ENCODE data around the gene SRD5A1. TPM values are rescaled to one million over a fixed set of nuclear protein-coding genes. Genes with fewer than 3 reads are reported as not detected.
A peak's percentile ranks its signal among the peaks of the same experiment; 100 is the strongest.

The SRD5A1 gene
- total RNA-seq, 1 experiment from 2014 or later: 19.5 TPM

- no peak for DNase-seq
- H3K36me3 ChIP-seq (ENCODE audit: insufficient read depth, low read length): peaks cover 12% of the 10 kb centered on the region; the same call in 1 of the 2 replicates
- H3K9me3 ChIP-seq (ENCODE audit: low read length): no peaks in the 10 kb centered on the region
- no peak overlapping the region for H3K4me3 ChIP-seq (ENCODE audit: low read length)
- no peak overlapping the region for H3K27ac ChIP-seq (ENCODE audit: low read length)
- H3K9me2 ChIP-seq (replicated peaks; ENCODE audit: insufficient read depth, low read length): no peaks in the 10 kb centered on the region
- H3K4me2 ChIP-seq (ENCODE audit: low read depth, low read length, poor library complexity, severe bottlenecking): peak overlapping the region; percentile 91
- H3K4me1 ChIP-seq (ENCODE audit: low read length): peaks cover 80% of the 10 kb centered on the region
- H3K79me2 ChIP-seq (ENCODE audit: low read length): peaks cover 90% of the 10 kb centered on the region
- H3K27me3 ChIP-seq (ENCODE audit: low read length): no peaks in the 10 kb centered on the region
- H3K9ac ChIP-seq (ENCODE audit: low read length): peak overlapping the region; percentile 16; the same call in 1 of the 2 replicates
- H2AFZ ChIP-seq (ENCODE audit: low read length): no peak overlapping the region
- peaks cover 55% of the 10 kb centered on the region for H4K20me1 ChIP-seq (ENCODE audit: insufficient read depth, low read depth, low read length)
These were observed 85.0 kb downstream of the SRD5A1 start for GRCh38 chr5:6718161-6718681.

GRCh38 chr5:6718718-6719117, 85.5 kb downstream of the SRD5A1 start:
- Histone ChIP-seq H3K9me3 (ENCODE audit: low read length) (no peaks in the 10 kb centered on the region), H3K36me3 (ENCODE audit: insufficient read depth, low read length) (peaks cover 12% of the 10 kb centered on the region; the same call in 1 of the 2 replicates), H3K79me2 (ENCODE audit: low read length) (peaks cover 95% of the 10 kb centered on the region), H3K9me2 (replicated peaks; ENCODE audit: insufficient read depth, low read length) (no peaks in the 10 kb centered on the region), H3K27ac (ENCODE audit: low read length) (no peak overlapping the region), H2AFZ (ENCODE audit: low read length) (no peak overlapping the region), H4K20me1 (ENCODE audit: insufficient read depth, low read depth, low read length) (peaks cover 55% of the 10 kb centered on the region), H3K4me2 (ENCODE audit: low read depth, low read length, poor library complexity, severe bottlenecking) (no peak overlapping the region), H3K9ac (ENCODE audit: low read length) (peak overlapping the region; percentile 16; the same call in 1 of the 2 replicates), H3K4me1 (ENCODE audit: low read length) (peaks cover 80% of the 10 kb centered on the region), H3K27me3 (ENCODE audit: low read length) (no peaks in the 10 kb centered on the region), H3K4me3 (ENCODE audit: low read length) (no peak overlapping the region)
- no peak for DNase-seq

- peaks cover 12% of the 10 kb centered on the region; the same call in 1 of the 2 replicates for H3K36me3 ChIP-seq (ENCODE audit: insufficient read depth, low read length)
These were observed 86.2 kb downstream of the SRD5A1 start for GRCh38 chr5:6719417-6719816.

GRCh38 chr5:6719896-6720560, 86.8 kb downstream of the SRD5A1 start:
- Histone ChIP-seq H3K9ac (ENCODE audit: low read length) (no peak overlapping the region), H3K9me3 (ENCODE audit: low read length) (no peaks in the 10 kb centered on the region), H2AFZ (ENCODE audit: low read length) (no peak overlapping the region), H4K20me1 (ENCODE audit: insufficient read depth, low read depth, low read length) (peaks cover 50% of the 10 kb centered on the region), H3K36me3 (ENCODE audit: insufficient read depth, low read length) (peaks cover 12% of the 10 kb centered on the region; the same call in 1 of the 2 replicates), H3K9me2 (replicated peaks; ENCODE audit: insufficient read depth, low read length) (no peaks in the 10 kb centered on the region), H3K79me2 (ENCODE audit: low read length) (peaks cover 98% of the 10 kb centered on the region), H3K4me3 (ENCODE audit: low read length) (no peak overlapping the region), H3K27me3 (ENCODE audit: low read length) (no peaks in the 10 kb centered on the region), H3K27ac (ENCODE audit: low read length) (no peak overlapping the region), H3K4me2 (ENCODE audit: low read depth, low read length, poor library complexity, severe bottlenecking) (peak overlapping the region; percentile 10), H3K4me1 (ENCODE audit: low read length) (peaks cover 86% of the 10 kb centered on the region)
- DNase-seq: no peak

More at GRCh38 chr5:6719417-6719816, 86.2 kb downstream of the SRD5A1 start:
- H3K4me1 ChIP-seq (ENCODE audit: low read length): peaks cover 82% of the 10 kb centered on the region
- H3K4me2 ChIP-seq (ENCODE audit: low read depth, low read length, poor library complexity, severe bottlenecking): peak overlapping the region; percentile 10
- no peaks in the 10 kb centered on the region for H3K27me3 ChIP-seq (ENCODE audit: low read length)
- no peak for DNase-seq
- H3K27ac ChIP-seq (ENCODE audit: low read length): no peak overlapping the region
- H3K4me3 ChIP-seq (ENCODE audit: low read length): no peak overlapping the region
- no peaks in the 10 kb centered on the region for H3K9me3 ChIP-seq (ENCODE audit: low read length)
- peaks cover 55% of the 10 kb centered on the region for H4K20me1 ChIP-seq (ENCODE audit: insufficient read depth, low read depth, low read length)
- no peak overlapping the region for H3K9ac ChIP-seq (ENCODE audit: low read length)
- H3K9me2 ChIP-seq (replicated peaks; ENCODE audit: insufficient read depth, low read length): no peaks in the 10 kb centered on the region
- no peak overlapping the region for H2AFZ ChIP-seq (ENCODE audit: low read length)
- peaks cover 99% of the 10 kb centered on the region for H3K79me2 ChIP-seq (ENCODE audit: low read length)

- Histone ChIP-seq H3K36me3 (ENCODE audit: insufficient read depth, low read length) (peaks cover 12% of the 10 kb centered on the region; the same call in 1 of the 2 replicates), H3K9ac (ENCODE audit: low read length) (peak overlapping the region; percentile 27; the same call in 1 of the 2 replicates), H3K27ac (ENCODE audit: low read length) (0 out of 2 replicates have a peak overlapping the region, but pooled peaks have one; percentile 4), H3K27me3 (ENCODE audit: low read length) (no peaks in the 10 kb centered on the region), H3K4me2 (ENCODE audit: low read depth, low read length, poor library complexity, severe bottlenecking) (peak overlapping the region; percentile 68), H3K4me3 (ENCODE audit: low read length) (peak overlapping the region; percentile 29; the same call in 1 of the 2 replicates), H4K20me1 (ENCODE audit: insufficient read depth, low read depth, low read length) (peaks cover 45% of the 10 kb centered on the region), H3K79me2 (ENCODE audit: low read length) (peaks cover 97% of the 10 kb centered on the region), H3K9me3 (ENCODE audit: low read length) (no peaks in the 10 kb centered on the region), H3K4me1 (ENCODE audit: low read length) (peaks cover 85% of the 10 kb centered on the region), H3K9me2 (replicated peaks; ENCODE audit: insufficient read depth, low read length) (no peaks in the 10 kb centered on the region), H2AFZ (ENCODE audit: low read length) (no peak overlapping the region)
- no peak for DNase-seq
These were observed 87.3 kb downstream of the SRD5A1 start for GRCh38 chr5:6720561-6720921.

GRCh38 chr5:6721442-6721841, 88.2 kb downstream of the SRD5A1 start:
- Histone ChIP-seq H3K9me2 (replicated peaks; ENCODE audit: insufficient read depth, low read length) (no peaks in the 10 kb centered on the region), H4K20me1 (ENCODE audit: insufficient read depth, low read depth, low read length) (peaks cover 40% of the 10 kb centered on the region), H3K27ac (ENCODE audit: low read length) (peak overlapping the region; percentile 66), H3K79me2 (ENCODE audit: low read length) (peaks cover 97% of the 10 kb centered on the region), H3K9ac (ENCODE audit: low read length) (peak overlapping the region; percentile 43), H3K4me3 (ENCODE audit: low read length) (peak overlapping the region; percentile 45), H2AFZ (ENCODE audit: low read length) (no peak overlapping the region), H3K4me2 (ENCODE audit: low read depth, low read length, poor library complexity, severe bottlenecking) (peak overlapping the region; percentile 68), H3K4me1 (ENCODE audit: low read length) (peaks cover 85% of the 10 kb centered on the region), H3K36me3 (ENCODE audit: insufficient read depth, low read length) (peaks cover 12% of the 10 kb centered on the region; the same call in 1 of the 2 replicates), H3K27me3 (ENCODE audit: low read length) (no peaks in the 10 kb centered on the region), H3K9me3 (ENCODE audit: low read length) (no peaks in the 10 kb centered on the region)
- DNase-seq: peak; percentile 53

GRCh38 chr5:6722015-6722414, 88.8 kb downstream of the SRD5A1 start:
- Histone ChIP-seq H3K9me2 (replicated peaks; ENCODE audit: insufficient read depth, low read length) (no peaks in the 10 kb centered on the region), H3K36me3 (ENCODE audit: insufficient read depth, low read length) (peaks cover 12% of the 10 kb centered on the region; the same call in 1 of the 2 replicates), H3K4me1 (ENCODE audit: low read length) (peaks cover 85% of the 10 kb centered on the region), H2AFZ (ENCODE audit: low read length) (no peak overlapping the region), H3K4me2 (ENCODE audit: low read depth, low read length, poor library complexity, severe bottlenecking) (peak overlapping the region; percentile 68), H3K9me3 (ENCODE audit: low read length) (no peaks in the 10 kb centered on the region), H3K79me2 (ENCODE audit: low read length) (peaks cover 97% of the 10 kb centered on the region), H3K27me3 (ENCODE audit: low read length) (no peaks in the 10 kb centered on the region), H3K27ac (ENCODE audit: low read length) (peak overlapping the region; percentile 66), H4K20me1 (ENCODE audit: insufficient read depth, low read depth, low read length) (peaks cover 39% of the 10 kb centered on the region), H3K9ac (ENCODE audit: low read length) (peak overlapping the region; percentile 43), H3K4me3 (ENCODE audit: low read length) (peak overlapping the region; percentile 45)
- DNase-seq: no peak

- H2AFZ ChIP-seq (ENCODE audit: low read length): no peak overlapping the region
- no peak overlapping the region for H3K4me2 ChIP-seq (ENCODE audit: low read depth, low read length, poor library complexity, severe bottlenecking)
- H3K27me3 ChIP-seq (ENCODE audit: low read length): no peaks in the 10 kb centered on the region
- no peak for DNase-seq
- peaks cover 34% of the 10 kb centered on the region for H4K20me1 ChIP-seq (ENCODE audit: insufficient read depth, low read depth, low read length)
- H3K4me3 ChIP-seq (ENCODE audit: low read length): no peak overlapping the region
- peaks cover 85% of the 10 kb centered on the region for H3K4me1 ChIP-seq (ENCODE audit: low read length)
- H3K9ac ChIP-seq (ENCODE audit: low read length): no peak overlapping the region
- peaks cover 97% of the 10 kb centered on the region for H3K79me2 ChIP-seq (ENCODE audit: low read length)
- H3K9me2 ChIP-seq (replicated peaks; ENCODE audit: insufficient read depth, low read length): no peaks in the 10 kb centered on the region
- peak overlapping the region; percentile 66 for H3K27ac ChIP-seq (ENCODE audit: low read length)
- peaks cover 5% of the 10 kb centered on the region; the same call in 1 of the 2 replicates for H3K36me3 ChIP-seq (ENCODE audit: insufficient read depth, low read length)
- no peaks in the 10 kb centered on the region for H3K9me3 ChIP-seq (ENCODE audit: low read length)
These were observed 90.0 kb downstream of the SRD5A1 start for GRCh38 chr5:6723122-6723815.
